Myocyte (in vitro differentiated cells): ENCODE measurements around the gene USP31. TPM values are rescaled to one million over a fixed set of nuclear protein-coding genes. Genes with fewer than 3 reads are reported as not detected.

Experiments
- DNase-seq: peaks from one replicate; pipeline ENCODE4 v3.0.0-alpha.2; 2012; ENCODE audit warnings: low read depth
- total RNA-seq: library from RNA; depleted of rRNA; stranded (reverse); fragments of >200 nt; gene quantifications from 2 replicates; pipeline ENCODE4 v1.2.3, GENCODE V29; 2014

Gene USP31
- total RNA-seq, 1 donor from 2014 or later, result 4.9 TPM

DNA sequence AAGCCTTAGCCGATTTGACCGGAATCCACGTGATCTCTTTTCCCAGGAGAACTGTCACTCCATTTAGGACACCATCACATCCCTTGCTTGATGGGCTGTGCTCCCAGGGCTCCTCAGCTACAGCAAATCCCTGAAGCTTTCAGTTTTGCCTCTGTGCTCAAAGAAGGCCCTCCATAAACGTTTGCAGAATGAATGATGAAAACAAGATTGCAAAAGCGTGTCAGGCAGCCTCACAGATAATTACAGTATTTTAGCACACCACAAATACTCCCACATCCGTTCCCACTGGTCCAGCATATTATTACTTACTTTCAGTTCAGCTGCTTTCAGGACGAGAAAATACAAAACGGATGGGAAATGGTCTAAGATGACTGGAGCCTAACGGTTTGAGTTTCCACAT, 84.6 kb downstream of the USP31 start:
- no peak for DNase-seq

DNA sequence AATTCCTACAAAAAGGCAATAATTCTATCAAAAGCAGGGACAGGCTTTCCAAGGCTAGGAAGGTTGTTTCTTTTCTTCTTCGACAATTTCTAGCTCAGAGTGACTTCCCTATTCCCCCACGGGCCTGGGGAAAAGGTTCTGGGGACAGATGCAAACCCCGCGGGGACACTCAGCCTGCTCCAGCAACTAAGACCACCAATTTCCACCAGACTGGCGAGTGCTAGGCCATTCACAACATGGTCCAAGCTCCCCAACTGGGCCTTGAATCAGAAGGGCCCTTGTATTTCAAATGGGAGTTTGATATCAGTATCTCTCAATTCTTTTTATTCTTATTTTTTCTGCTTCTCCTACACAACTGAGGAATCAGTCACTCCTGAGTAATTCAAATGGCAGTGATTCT, 86.7 kb downstream of the USP31 start:
- DNase-seq, result no peak

GRCh38 chr16:23061669-23062068, 87.6 kb downstream of the USP31 start:
- no peak for DNase-seq

- DNase-seq, result peak; percentile 79
Measured at GRCh38 chr16:23060458-23061320, 88.6 kb downstream of the USP31 start.

GRCh38 chr16:23059433-23059832, 89.8 kb downstream of the USP31 start:
- no peak for DNase-seq

DNA sequence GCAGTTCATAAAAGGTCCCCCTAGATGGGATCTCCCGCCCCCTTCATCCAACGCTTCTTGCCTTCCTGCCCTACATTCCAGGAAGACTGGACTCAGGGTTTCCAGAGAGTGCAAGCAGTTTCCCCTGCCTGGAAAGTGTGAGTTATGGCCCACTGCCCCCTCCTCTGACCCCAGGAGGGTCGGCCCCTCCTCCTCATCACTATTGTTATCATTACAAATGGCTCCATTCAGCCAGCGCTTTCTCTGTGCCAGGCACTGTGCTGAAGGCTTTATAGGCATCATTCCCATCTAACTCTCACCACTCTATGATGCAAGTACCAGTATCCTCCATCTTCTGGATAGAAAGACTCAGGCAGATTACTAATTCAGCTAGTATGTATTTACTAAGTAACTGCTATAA, 90.7 kb downstream of the USP31 start:
- DNase-seq, result no peak

- no peak for DNase-seq
Measured at GRCh38 chr16:23057013-23057596, 92.1 kb downstream of the USP31 start.

DNA sequence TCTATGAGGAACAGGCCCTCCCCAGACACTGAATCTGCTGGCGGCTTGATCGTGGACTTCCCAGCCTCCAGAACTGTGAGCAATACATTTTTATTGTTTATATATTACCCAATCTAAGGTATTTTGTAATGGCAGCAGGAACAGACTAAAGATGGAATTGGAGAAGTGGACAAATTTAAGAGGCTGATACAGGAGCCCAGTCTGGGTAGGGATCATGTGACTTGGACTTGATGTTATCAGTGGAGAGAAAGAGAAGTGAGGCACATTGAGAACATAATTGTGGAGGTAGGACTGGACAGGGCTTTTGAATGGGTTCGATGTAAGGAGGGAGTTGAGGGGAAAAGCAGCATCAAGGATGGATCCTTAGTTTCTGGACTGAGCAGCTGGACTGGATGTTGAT, 93.8 kb downstream of the USP31 start:
- DNase-seq, result no peak

DNA sequence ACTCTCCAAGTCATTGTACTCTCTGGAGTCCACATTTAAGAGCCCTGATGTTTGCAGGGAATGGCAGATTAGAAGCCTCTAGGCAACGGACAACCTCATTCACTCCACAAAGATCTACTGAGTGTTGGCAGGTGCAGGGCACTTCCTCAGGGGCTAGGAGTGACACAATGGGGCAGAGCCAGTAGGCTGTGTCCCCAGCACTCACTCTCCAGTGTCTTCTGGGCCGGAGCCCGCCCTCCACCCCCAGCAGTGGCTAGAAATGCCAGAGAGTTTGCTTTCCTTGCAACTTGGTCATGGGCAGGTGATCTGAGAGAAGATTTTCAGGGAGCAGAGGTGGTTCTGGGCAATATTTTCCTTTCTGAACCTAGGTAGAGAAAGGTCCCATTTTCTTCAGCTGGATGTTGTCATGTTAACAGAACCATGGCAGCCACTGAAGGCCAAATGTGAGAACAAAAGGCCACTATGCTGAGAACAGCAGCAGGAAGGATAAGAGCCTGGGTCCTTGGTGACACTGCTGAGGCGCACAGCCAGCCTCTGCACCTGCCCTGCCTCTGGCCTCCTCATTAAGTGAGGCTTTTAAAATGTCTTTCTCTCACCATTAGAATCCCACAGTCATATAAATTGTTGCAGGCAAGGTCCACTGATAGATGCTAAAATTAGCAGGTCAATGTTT, 96.2 kb downstream of the USP31 start:
- DNase-seq, result no peak

DNA sequence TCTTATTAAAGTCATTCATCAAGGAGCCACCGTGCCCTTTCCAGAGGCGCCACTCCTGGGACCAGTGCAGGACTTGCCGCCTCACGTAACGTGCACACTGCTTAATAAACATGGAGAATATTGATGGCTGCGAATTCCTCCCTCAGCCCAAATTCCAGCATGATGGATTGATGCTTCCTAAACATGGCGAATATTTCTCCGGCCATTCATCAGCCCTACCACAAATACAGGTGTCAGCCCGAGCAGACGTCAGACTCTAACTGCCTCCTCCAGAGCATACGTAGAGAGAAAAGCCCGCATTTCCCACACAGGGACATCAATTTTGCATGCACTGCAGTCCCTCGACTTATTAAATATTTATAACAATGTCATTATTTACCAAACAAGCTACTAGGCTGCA, 97.0 kb downstream of the USP31 start:
- no peak for DNase-seq

DNA sequence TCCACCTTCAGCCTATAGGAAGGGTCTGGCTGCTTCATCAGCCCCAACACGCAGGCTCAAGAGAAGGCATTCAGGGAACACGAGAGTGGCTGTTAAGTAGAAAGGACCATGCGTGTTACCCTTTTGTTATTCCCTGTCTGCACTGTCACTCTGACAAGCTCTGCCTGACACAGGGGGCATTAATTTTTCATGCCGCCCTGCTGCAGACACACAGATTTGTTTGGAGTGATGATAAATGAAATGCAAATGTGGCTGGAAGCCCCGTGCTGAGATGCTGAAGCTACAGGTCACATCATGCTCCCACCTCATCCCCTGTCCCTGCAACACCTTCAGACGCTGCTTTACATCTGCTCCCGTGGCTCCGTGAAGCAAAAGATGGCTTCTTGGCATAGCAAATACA, 97.7 kb downstream of the USP31 start:
- no peak for DNase-seq

DNA sequence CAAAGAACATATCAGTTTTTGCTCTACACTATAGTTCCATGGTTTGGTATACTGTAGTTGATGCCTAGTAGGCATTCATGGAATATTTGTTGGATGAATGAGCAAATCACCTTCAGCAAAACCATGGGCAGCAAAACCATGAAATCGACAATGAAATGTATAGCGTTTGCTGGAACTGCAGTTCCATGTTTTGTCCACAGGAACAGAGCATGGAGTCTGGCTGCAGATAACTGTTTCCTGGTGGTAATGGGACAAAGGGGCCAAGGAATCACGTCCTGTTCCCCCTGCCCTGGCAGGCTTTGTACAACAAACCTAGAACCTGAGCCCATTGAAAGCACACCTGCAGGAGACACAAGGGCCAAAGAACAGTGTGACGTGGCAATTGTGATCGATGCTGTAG, 101.1 kb downstream of the USP31 start:
- no peak for DNase-seq

GRCh38 chr16:23045025-23045424, 104.2 kb downstream of the USP31 start:
- no peak for DNase-seq

DNA sequence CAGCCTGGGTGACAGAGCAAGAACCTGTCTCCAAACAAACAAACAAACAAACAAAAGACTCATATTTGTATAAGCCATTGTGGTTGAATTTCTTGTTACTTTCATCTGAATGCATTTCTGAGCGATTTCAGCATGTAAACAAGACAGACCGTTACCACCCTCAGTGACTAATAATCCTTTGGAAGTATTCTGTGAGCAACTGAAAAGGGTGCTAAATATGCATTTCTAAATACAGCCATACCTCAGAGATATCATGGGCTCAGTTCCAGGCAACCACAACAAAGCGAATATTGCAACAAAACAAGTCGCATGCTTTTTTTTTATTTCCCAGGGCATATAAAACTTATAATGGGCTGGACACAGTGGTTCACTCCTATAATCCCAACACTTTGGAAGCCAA, 109.0 kb downstream of the USP31 start:
- no peak for DNase-seq

- DNase-seq, result no peak
Measured at GRCh38 chr16:23039118-23039517, 110.1 kb downstream of the USP31 start.

- DNase-seq, result no peak
Measured at GRCh38 chr16:23035240-23035639, 114.0 kb downstream of the USP31 start.

- no peak for DNase-seq
Measured at GRCh38 chr16:23031508-23032098, 117.6 kb downstream of the USP31 start.

- DNase-seq, result no peak
Measured at GRCh38 chr16:23029733-23030420, 119.4 kb downstream of the USP31 start.

DNA sequence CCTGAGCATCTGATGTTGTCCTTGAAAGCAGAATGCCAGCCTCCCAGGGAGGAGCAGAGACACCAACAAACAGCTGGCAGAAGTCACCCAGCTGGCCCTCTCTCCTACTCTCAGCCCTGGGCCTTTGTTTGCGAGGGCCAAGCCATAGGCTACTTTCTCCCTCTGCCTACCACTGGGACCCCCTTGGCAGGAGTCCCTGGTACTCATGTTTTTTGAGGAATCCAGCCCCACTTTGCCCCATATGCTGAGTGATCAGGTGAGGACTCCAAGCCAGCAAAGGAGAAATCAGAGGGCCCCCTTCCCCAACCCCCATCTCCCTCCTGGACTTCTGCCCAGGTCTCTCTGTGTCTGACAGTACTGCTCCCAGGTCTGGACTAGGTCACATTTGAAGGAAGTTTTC, 121.9 kb downstream of the USP31 start:
- no peak for DNase-seq

DNA sequence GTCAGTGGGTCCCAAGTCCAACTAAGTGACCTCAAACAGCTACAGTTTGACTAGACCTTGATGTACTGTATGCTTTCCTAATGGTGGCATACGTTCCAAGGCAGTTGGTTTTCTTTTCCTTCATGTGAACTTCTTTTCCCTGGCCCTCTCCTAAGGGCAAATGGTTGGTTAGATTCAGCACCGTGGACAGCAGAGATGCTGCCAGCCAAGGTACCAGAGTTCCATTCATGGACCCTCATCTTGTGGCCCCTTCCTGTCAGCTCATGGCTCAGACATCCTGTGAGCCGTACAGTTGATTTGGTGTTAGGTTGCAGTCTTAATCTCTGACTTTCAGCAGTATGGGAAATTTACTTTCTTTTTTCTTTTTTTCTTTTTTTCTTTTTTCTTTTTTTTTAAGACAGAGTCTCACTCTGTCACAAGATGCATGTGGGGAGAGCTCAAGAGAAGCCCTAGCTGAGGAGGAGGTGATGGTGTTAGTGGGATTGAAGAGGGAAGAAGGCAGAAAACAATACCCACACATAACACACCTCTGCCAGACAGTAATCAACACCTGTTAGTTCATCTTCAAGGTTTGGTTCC, 122.4 kb downstream of the USP31 start:
- peak; percentile 58 for DNase-seq

- DNase-seq, result no peak
Measured at GRCh38 chr16:23025692-23026307, 123.5 kb downstream of the USP31 start.
